ENCODE measurements around the gene HOXA13.
A peak's percentile ranks its signal among the peaks of the same experiment; 100 is the strongest.

Gene HOXA13

GRCh38 chr7:27211764-27212204, 11.9 kb upstream of the HOXA13 start:
- Histone ChIP-seq H3K4me1 (ENCODE audit: control insufficient read depth, insufficient read depth, low read length) (no peaks in the 10 kb centered on the region), H3K27me3 (ENCODE audit: control insufficient read depth, insufficient read depth, low read length) (peaks cover 42% of the 10 kb centered on the region), H3K36me3 (ENCODE audit: insufficient read depth, low read length) (no peaks in the 10 kb centered on the region), H3K9me3 (replicated peaks; ENCODE audit: low read length) (no peaks in the 10 kb centered on the region), H3K9ac (ENCODE audit: low read depth, low read length) (no peak overlapping the region), H3K4me2 (ENCODE audit: low read length) (no peak overlapping the region), H3K4me3 (ENCODE audit: low read length) (no peak overlapping the region)

- H3K4me3 ChIP-seq (ENCODE audit: low read length) = no peak overlapping the region
- no peaks in the 10 kb centered on the region for H3K4me1 ChIP-seq (ENCODE audit: control insufficient read depth, insufficient read depth, low read length)
- H3K9me3 ChIP-seq (replicated peaks; ENCODE audit: low read length) = no peaks in the 10 kb centered on the region
- no peaks in the 10 kb centered on the region for H3K36me3 ChIP-seq (ENCODE audit: insufficient read depth, low read length)
- H3K4me2 ChIP-seq (ENCODE audit: low read length) = no peak overlapping the region
- H3K27me3 ChIP-seq (ENCODE audit: control insufficient read depth, insufficient read depth, low read length) = peaks cover 35% of the 10 kb centered on the region
- no peak overlapping the region for H3K9ac ChIP-seq (ENCODE audit: low read depth, low read length)
Observed at GRCh38 chr7:27211084-27211446, 11.2 kb upstream of the HOXA13 start.

DNA sequence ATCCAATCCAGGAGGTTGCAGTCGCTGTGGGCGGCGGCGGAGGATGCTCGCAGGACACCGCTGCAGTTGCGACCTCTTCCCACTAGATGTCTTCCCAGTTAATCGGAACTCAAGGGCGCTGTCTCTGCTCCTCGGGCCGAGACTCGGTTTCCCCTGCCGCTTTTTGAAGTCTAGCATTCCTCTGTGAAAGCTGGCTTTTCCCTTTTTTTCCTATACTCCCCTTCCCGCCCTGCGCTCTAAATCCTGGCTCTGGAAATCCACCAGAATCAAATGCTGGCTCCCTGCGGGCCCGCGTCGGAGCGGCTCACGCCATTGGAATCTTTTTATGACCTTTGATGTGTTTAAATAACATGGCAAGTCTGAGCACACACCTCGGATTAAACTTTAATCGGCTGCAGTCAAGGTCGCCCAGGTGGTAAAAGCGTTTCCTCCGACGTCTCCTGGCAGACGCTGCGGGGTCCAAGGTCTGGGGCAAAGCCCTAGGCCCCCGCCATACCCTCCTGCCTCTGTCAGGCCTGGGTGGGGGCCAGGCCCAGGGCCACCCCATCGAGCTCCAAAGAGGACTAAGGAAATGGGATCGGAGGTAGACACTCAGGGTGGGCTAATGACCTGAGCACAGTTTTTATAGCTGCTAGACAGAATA, 10.7 kb upstream of the HOXA13 start:
- H3K9ac ChIP-seq (ENCODE audit: low read depth, low read length) = no peak overlapping the region
- no peaks in the 10 kb centered on the region for H3K4me1 ChIP-seq (ENCODE audit: control insufficient read depth, insufficient read depth, low read length)
- no peaks in the 10 kb centered on the region for H3K9me3 ChIP-seq (replicated peaks; ENCODE audit: low read length)
- no peak overlapping the region for H3K4me3 ChIP-seq (ENCODE audit: low read length)
- H3K36me3 ChIP-seq (ENCODE audit: insufficient read depth, low read length) = no peaks in the 10 kb centered on the region
- peaks cover 35% of the 10 kb centered on the region for H3K27me3 ChIP-seq (ENCODE audit: control insufficient read depth, insufficient read depth, low read length)
- H3K4me2 ChIP-seq (ENCODE audit: low read length) = peak overlapping the region; percentile 75

DNA sequence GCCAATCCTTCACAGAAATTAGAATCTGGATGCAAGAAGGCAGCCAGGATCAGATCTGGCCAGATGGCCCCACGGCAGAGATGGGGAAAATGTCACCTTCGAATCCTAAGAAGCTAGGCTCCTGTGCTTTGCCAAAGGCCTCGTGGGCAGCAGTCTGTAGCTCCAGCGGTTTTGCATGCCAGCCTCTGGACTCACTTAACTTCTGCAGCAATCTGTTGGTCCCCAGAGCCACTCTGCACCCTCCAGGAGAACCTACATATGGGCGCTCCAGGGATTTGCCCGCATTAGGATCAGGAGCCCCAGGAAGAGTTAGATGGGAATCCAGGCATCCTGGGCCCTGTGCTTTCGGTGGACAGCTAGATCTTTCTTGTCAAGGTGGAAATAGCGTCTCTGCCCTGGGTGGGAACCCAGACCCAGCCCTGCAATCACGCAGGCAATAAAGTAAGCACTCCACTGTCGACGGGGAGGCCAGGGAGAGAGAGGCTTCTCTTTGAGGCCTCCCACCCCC, 10.1 kb upstream of the HOXA13 start:
- H3K4me3 ChIP-seq (ENCODE audit: low read length) = no peak overlapping the region
- H3K27me3 ChIP-seq (ENCODE audit: control insufficient read depth, insufficient read depth, low read length) = peaks cover 37% of the 10 kb centered on the region
- no peak overlapping the region for H3K9ac ChIP-seq (ENCODE audit: low read depth, low read length)
- no peaks in the 10 kb centered on the region for H3K4me1 ChIP-seq (ENCODE audit: control insufficient read depth, insufficient read depth, low read length)
- no peaks in the 10 kb centered on the region for H3K36me3 ChIP-seq (ENCODE audit: insufficient read depth, low read length)
- no peaks in the 10 kb centered on the region for H3K9me3 ChIP-seq (replicated peaks; ENCODE audit: low read length)
- H3K4me2 ChIP-seq (ENCODE audit: low read length) = no peak overlapping the region

DNA sequence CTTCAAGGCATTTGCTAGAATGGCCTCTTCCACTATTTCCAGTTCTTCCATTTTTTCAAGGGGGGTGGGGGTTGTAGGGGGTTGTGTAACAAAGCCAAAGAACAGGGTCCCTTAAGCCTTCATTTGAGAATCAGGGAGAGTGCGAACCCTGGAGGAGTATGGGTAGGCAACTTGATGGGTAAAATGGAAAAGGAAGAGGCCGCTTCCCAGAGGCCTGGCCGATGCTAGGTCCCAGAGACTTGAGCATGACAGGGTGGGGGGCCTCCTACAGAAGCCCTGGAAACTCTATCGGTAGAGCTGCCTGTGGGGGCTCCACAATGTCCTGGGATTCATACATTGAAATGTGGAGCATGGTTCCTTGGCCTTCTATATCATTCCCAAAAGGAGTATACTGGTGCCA, 9.1 kb upstream of the HOXA13 start:
- no peak overlapping the region for H3K4me3 ChIP-seq (ENCODE audit: low read length)
- no peak overlapping the region for H3K9ac ChIP-seq (ENCODE audit: low read depth, low read length)
- no peaks in the 10 kb centered on the region for H3K36me3 ChIP-seq (ENCODE audit: insufficient read depth, low read length)
- H3K27me3 ChIP-seq (ENCODE audit: control insufficient read depth, insufficient read depth, low read length) = peaks cover 38% of the 10 kb centered on the region
- no peaks in the 10 kb centered on the region for H3K4me1 ChIP-seq (ENCODE audit: control insufficient read depth, insufficient read depth, low read length)
- no peaks in the 10 kb centered on the region for H3K9me3 ChIP-seq (replicated peaks; ENCODE audit: low read length)
- H3K4me2 ChIP-seq (ENCODE audit: low read length) = no peak overlapping the region

DNA sequence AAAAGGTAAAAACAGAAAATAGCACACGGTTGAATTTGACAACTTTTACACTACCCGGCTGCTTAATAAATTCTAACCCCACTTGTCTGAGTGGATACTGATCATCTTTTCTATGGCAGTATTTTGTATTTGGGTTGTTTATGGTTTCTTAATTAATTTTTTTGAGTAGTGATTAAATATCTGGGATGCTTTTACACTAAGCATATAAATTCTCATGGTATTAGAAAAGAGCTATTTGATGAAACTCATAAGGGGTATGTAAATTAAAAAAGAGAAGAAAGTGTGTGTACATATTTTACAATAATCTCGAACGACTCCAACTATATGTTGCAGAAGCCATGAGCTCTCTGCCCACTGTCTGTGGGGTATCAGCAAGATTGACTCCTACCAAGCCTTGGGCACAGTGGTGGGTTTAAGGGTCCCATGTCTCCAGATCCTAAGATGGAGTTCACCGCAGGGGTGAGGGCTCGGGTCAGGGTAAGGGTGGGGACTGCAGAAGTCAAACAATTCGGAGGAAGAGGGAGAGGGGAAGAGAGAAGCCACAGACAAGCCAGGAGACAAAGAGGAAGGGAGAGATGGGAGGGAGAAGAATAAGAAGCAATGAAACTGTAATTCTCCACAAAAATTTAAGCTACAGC, 7.6 kb upstream of the HOXA13 start:
- peaks cover 49% of the 10 kb centered on the region for H3K27me3 ChIP-seq (ENCODE audit: control insufficient read depth, insufficient read depth, low read length)
- H3K36me3 ChIP-seq (ENCODE audit: insufficient read depth, low read length) = no peaks in the 10 kb centered on the region
- H3K9ac ChIP-seq (ENCODE audit: low read depth, low read length) = no peak overlapping the region
- no peak overlapping the region for H3K4me2 ChIP-seq (ENCODE audit: low read length)
- no peak overlapping the region for H3K4me3 ChIP-seq (ENCODE audit: low read length)
- H3K9me3 ChIP-seq (replicated peaks; ENCODE audit: low read length) = no peaks in the 10 kb centered on the region
- H3K4me1 ChIP-seq (ENCODE audit: control insufficient read depth, insufficient read depth, low read length) = no peaks in the 10 kb centered on the region

GRCh38 chr7:27205325-27206280, 5.7 kb upstream of the HOXA13 start:
- H3K36me3 ChIP-seq (ENCODE audit: insufficient read depth, low read length) = no peaks in the 10 kb centered on the region
- H3K4me2 ChIP-seq (ENCODE audit: low read length) = peak overlapping the region; percentile 75
- H3K9ac ChIP-seq (ENCODE audit: low read depth, low read length) = no peak overlapping the region
- peaks cover 8% of the 10 kb centered on the region for H3K4me1 ChIP-seq (ENCODE audit: control insufficient read depth, insufficient read depth, low read length)
- peak overlapping the region; percentile 56 for H3K4me3 ChIP-seq (ENCODE audit: low read length)
- peaks cover 43% of the 10 kb centered on the region for H3K27me3 ChIP-seq (ENCODE audit: control insufficient read depth, insufficient read depth, low read length)
- H3K9me3 ChIP-seq (replicated peaks; ENCODE audit: low read length) = no peaks in the 10 kb centered on the region

- Histone ChIP-seq H3K4me2 (ENCODE audit: low read length) (peak overlapping the region; percentile 75), H3K4me1 (ENCODE audit: control insufficient read depth, insufficient read depth, low read length) (peaks cover 12% of the 10 kb centered on the region), H3K9me3 (replicated peaks; ENCODE audit: low read length) (no peaks in the 10 kb centered on the region), H3K9ac (ENCODE audit: low read depth, low read length) (no peak overlapping the region), H3K4me3 (ENCODE audit: low read length) (peak overlapping the region; percentile 56), H3K27me3 (ENCODE audit: control insufficient read depth, insufficient read depth, low read length) (peaks cover 43% of the 10 kb centered on the region), H3K36me3 (ENCODE audit: insufficient read depth, low read length) (no peaks in the 10 kb centered on the region)
Observed at GRCh38 chr7:27204851-27205322, 5.0 kb upstream of the HOXA13 start.

- no peak overlapping the region for H3K4me2 ChIP-seq (ENCODE audit: low read length)
- H3K36me3 ChIP-seq (ENCODE audit: insufficient read depth, low read length) = no peaks in the 10 kb centered on the region
- no peaks in the 10 kb centered on the region for H3K9me3 ChIP-seq (replicated peaks; ENCODE audit: low read length)
- no peak overlapping the region for H3K4me3 ChIP-seq (ENCODE audit: low read length)
- no peak overlapping the region for H3K9ac ChIP-seq (ENCODE audit: low read depth, low read length)
- peaks cover 43% of the 10 kb centered on the region for H3K27me3 ChIP-seq (ENCODE audit: control insufficient read depth, insufficient read depth, low read length)
- H3K4me1 ChIP-seq (ENCODE audit: control insufficient read depth, insufficient read depth, low read length) = peaks cover 12% of the 10 kb centered on the region
Observed at GRCh38 chr7:27203964-27204594, 4.2 kb upstream of the HOXA13 start.

DNA sequence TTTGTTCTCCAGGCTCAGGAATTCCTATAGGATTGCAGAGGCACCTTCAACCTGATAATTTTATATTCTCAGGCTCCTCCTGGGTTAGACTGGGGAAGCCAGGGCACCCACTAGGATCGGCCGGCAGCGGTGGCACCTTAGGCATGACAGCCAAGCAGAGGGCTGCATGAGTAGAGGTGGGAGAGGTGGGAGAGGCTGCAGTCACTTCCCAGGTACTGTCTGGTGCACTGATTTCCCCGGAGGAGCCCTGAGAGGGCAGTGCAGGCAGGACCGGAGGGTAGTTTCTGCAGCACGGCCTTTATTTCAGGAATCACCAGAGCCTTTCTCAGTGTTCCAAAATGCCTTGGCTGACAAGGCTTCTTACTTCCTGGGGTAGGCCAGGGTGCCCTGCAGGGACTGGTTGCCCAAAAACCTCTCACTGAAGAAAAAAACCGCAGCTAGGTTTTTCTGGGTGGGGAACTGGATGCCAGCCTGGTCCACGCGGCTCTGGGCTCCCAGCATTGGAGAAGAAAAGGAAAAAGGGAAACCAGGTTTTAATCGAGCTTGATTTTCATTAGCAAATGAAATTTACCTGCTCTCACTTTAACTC, 3.6 kb upstream of the HOXA13 start:
- peaks cover 43% of the 10 kb centered on the region for H3K27me3 ChIP-seq (ENCODE audit: control insufficient read depth, insufficient read depth, low read length)
- H3K9ac ChIP-seq (ENCODE audit: low read depth, low read length) = no peak overlapping the region
- H3K36me3 ChIP-seq (ENCODE audit: insufficient read depth, low read length) = no peaks in the 10 kb centered on the region
- no peak overlapping the region for H3K4me3 ChIP-seq (ENCODE audit: low read length)
- H3K4me1 ChIP-seq (ENCODE audit: control insufficient read depth, insufficient read depth, low read length) = peaks cover 12% of the 10 kb centered on the region
- no peak overlapping the region for H3K4me2 ChIP-seq (ENCODE audit: low read length)
- H3K9me3 ChIP-seq (replicated peaks; ENCODE audit: low read length) = no peaks in the 10 kb centered on the region

- Histone ChIP-seq H3K4me3 (ENCODE audit: low read length) (no peak overlapping the region), H3K9me3 (replicated peaks; ENCODE audit: low read length) (no peaks in the 10 kb centered on the region), H3K27me3 (ENCODE audit: control insufficient read depth, insufficient read depth, low read length) (peaks cover 48% of the 10 kb centered on the region), H3K9ac (ENCODE audit: low read depth, low read length) (no peak overlapping the region), H3K4me2 (ENCODE audit: low read length) (no peak overlapping the region), H3K36me3 (ENCODE audit: insufficient read depth, low read length) (no peaks in the 10 kb centered on the region), H3K4me1 (ENCODE audit: control insufficient read depth, insufficient read depth, low read length) (peaks cover 12% of the 10 kb centered on the region)
Observed at GRCh38 chr7:27202862-27203134, 2.9 kb upstream of the HOXA13 start.

Measured in skeletal muscle satellite cell (primary cell).